ENCODE data around the gene NPR1. TPM values are rescaled to one million over a fixed set of nuclear protein-coding genes. Genes with fewer than 3 reads are reported as not detected.
"Not testable (repeated sequence)": the region's sequence is repeated elsewhere in the genome, so short reads cannot be mapped to it uniquely, and the experiment has no call there.

NPR1 gene
- total RNA-seq, 1 donor from 2014 or later = 8.8 TPM

DNA sequence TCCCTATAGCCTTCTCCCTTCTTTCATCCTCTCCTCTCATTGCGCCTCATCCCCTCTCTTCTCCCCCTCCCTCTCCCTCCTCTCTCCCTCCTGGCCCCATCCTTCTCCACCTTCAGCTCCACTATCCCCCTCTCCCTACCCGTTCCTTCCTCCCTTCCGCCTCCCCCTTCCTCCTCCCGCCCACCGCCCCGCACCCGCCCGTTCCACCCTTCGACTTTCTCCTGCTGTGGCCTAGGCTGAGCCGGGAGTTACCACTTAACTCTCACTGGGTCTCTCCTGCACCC is 1.6 kb downstream of the NPR1 start:
- DNase-seq (ENCODE audit: low spot score) = no peak

DNA sequence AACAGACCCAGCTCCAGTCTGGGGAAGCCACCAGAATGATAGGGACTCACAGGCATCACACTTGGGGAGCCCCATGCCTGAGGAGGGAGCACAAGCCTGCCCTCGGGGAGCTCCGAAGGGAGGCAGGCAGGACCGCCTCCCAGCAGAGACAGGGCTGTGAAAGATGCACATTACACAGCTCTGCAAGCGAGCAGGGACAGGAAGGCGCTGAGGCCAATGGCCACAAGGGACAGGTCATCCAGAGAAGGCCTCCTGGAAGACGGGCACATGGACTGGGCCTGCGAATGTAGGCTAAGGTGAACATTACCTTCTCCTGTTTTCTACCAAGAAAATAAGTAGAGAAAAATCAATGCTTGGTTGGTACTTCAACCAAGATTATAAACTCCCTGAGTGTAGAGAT is 4.2 kb downstream of the NPR1 start:
- no peak for DNase-seq (ENCODE audit: low spot score)

DNA sequence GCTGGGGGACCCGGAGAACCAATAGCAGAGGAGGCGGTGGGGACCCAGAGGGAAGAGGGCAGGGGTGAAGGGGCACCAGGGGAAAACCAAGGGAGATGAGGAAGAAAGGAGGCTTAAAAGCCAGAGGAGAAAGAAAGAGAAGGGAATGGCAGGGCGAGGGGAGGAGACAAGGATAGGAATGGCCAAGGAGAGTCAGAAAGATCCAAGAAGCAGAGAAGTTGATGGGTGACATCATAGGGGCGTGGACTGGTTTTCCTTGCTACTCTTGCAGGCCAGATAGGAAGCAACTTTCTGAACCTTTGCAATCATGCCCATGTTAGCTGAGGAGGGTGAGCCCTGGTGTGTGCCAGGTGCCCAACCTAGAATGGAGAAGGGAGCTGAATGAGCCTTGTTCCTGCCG is 5.4 kb downstream of the NPR1 start:
- DNase-seq (ENCODE audit: low spot score) = no peak

DNA sequence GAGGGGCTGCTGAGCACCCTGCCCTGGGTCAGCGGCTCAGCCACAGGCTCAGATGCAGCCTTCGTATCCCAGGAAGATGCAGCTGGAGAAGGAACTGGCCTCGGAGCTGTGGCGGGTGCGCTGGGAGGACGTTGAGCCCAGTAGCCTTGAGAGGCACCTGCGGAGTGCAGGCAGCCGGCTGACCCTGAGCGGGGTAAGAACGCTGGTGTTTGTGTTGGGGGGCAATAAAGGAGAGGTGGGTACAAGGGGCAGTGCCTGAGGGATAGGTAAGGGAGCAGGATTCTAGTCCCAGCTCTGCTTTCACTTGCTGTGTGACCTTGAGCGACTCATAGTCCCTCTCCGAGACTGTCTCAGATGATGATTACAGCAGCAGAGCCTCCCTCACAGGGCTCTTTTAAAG is 6.4 kb downstream of the NPR1 start:
- DNase-seq (ENCODE audit: low spot score) = no peak

DNA sequence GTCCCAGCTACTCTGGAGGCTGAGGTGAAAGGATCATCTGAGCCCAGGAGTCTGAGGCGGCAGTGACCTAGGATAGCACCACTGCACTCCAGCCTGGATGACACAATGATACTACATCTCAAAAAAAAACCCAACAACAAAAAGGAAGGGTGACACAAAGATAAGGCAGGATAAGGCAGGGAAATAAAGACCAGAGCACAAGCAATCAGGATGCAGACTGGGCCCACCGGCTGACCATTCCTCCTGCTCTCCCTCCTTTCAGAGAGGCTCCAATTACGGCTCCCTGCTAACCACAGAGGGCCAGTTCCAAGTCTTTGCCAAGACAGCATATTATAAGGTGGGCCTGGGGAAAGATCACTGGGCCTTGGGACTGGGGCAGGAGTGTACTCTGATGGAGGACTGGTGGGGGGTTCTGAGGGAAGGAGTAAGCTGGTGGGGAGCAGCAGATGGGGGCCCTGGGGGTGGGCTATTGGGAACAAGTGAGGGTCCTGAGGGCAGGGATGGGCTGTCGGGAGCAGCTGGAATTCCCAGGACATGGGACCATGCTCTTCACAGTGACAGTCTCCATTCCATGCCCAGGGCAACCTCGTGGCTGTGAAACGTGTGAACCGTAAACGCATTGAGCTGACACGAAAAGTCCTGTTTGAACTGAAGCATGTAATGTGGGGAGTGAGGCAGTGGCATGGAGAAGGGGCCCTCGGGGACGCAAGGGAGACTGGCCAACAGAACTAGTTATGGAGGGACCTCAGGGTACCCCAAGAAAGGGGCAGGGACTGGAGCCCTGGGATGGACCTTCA is 7.3 kb downstream of the NPR1 start:
- DNase-seq (ENCODE audit: low spot score) = no peak

DNA sequence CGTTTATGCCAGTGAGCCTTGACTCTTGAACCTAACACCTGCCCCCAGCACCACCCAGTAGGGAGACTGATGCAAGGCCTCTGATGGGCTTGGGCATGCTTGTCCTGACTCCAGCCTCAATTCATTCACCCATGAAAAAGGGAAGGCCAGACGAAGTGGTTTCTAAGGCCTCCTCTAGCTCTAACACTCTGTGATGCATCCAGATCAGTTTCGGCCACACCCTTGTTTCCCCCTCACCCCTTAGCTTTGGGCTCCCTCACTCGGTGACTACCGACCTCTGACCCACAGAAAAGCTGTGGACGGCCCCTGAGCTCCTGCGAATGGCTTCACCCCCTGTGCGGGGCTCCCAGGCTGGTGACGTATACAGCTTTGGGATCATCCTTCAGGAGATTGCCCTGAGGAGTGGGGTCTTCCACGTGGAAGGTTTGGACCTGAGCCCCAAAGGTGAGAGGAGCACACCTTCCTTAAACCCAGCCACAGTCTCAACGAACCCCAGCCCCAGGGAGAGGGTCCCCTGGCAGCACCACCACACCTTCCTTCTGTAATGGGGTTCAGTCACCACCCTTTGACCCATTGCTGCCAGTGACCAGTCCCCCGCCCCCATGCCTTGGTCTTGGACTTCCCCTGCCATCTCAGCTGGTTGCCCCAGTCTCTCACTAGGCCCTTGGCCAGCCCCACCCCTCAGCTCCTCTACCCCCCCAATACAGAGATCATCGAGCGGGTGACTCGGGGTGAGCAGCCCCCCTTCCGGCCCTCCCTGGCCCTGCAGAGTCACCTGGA is 9.0 kb downstream of the NPR1 start:
- DNase-seq (ENCODE audit: low spot score) = no peak

DNA sequence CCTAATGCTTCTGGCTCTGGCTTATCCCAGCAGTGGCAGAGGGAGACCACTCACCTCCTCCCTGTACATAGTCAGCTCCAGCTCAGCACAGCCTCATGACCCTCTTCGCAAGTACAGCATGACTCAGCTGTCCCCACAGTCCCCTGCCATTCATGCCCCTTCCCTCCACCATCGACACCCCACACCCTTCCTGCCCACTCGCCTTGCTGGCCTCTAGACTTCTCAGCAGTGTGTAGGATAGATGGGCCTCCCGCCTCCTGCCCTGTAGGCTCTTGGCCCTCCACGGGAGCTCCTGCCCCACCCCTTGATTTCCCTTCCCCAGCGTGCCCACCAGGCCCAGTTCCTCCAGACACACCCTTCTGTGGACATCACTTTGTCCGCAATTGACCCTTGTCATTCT is 9.8 kb downstream of the NPR1 start:
- no peak for DNase-seq (ENCODE audit: low spot score)

DNA sequence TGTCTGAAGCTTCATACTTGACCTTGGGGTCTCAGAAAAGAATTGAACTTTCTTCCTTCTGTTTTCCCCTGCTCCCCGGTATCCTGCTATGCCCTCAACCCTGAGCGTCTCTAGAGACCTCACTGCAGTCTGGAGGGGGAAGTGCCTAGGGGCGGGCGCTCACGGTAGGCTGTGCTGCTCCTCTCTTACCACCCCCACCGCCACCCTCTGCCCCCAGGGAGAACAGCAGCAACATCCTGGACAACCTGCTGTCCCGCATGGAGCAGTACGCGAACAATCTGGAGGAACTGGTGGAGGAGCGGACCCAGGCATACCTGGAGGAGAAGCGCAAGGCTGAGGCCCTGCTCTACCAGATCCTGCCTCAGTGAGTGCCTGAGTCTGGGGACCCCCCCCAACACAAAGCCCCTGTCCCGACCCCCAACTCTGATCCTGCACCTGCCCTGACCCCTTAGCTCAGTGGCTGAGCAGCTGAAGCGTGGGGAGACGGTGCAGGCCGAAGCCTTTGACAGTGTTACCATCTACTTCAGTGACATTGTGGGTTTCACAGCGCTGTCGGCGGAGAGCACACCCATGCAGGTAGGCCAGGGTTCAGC is 10.3 kb downstream of the NPR1 start:
- no peak for DNase-seq (ENCODE audit: low spot score)

DNA sequence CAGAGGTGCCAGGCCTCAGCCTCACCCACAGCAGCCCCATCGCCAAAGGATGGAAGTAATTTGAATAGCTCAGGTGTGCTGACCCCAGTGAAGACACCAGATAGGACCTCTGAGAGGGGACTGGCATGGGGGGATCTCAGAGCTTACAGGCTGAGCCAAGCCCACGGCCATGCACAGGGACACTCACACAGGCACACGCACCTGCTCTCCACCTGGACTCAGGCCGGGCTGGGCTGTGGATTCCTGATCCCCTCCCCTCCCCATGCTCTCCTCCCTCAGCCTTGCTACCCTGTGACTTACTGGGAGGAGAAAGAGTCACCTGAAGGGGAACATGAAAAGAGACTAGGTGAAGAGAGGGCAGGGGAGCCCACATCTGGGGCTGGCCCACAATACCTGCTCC is 15.0 kb downstream of the NPR1 start:
- DNase-seq (ENCODE audit: low spot score) = no peak

DNA sequence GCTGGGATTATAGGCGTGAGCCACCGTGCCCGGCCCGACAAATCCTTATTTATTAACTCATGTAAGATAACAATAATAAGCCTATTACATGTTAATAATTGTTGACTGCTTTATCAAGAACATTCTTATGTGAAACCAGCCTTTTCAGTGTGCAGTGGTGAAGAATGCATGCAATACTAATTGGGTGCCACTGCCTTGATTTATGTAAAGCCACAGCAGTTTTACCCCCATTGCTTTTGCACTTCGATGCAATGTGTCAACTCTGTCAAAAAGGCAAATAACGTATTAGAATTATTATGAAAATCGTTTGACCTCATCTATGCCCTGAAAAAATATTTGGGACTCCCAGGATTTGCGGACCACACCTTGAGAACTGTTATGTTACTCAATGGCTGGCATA is 18.3 kb downstream of the NPR1 start:
- no peak for DNase-seq (ENCODE audit: low spot score)

DNA sequence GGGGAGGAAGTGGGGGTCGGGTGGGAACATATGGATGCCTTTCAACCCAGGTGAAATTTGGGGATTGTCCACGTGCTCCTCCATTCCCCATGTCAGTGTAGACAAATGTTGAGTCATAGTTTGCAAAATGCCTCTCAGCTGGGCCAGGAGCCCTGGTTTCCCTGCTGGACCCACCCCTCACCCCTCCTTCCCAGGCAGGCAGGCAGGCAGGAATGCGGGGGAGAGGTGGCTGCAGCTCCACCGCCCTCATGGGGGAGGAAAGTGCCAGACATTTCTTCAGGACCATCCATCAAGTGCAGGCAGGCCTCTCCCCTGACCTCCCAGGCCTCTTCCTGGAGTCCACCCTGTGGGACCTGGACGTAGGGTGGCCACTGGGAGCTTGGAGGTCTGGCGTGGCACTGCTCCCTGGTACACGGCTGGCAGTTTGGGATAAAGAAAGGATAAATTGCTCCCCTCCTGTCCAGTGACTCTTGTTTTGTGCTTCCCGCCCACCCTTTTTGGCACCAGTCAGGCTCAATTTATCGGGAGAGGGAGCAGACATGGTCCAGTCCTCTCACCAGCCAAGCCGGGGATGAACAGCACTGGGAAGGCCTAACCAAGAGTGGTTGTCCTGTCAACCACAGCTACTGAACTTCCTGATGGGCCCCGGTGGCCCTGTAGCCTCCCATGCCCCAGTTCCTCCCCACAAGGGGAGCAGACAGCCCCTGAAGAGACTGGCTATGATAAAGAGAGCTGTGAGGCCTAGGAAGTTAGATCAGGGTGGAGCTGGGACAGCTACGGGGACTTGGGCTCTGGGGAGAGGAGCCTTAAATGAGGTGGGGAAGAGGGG is 18.9 kb downstream of the NPR1 start:
- DNase-seq (ENCODE audit: low spot score) = no peak

DNA sequence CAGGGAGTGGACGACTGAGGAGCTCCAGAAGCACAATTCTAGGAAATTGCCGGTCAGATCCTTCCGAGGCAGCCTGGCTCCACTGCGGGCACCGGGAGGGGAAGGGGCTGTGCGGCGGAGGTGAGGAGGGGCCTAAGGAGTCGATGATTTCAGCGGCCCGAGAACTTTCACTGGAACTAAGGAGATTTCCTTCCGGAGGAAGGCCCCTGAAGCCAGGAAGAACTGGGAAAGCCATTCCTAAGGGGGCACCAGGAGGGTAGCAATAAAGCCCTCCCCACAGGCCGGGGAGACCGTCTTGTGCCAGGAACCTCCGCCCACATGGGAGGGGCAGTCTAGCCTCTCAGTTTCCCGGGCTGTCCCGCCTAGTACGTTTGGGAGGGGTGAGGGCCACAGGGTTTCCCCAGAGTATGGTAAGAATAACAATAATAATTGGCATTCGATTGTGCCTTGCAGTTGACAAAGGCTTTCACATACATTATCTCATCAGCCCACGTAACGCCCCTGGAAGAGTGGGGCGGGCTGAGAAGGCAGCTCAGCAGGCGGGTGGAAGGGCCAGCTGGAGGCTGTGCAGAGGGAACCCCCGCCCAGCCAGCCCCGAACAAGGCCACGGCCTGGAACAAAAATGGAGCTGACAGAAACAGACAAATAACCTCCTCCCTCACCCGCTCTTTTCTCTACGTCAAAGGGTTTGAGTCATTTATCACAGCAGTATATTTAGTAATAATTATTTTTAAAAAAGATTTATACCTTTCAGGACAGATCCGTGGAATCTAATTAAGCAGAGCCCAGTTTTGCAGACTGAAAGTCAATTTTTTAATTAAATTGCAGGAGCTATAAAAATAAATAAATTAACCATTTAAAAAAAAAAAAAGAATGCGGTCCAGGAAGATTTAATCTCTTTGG is 19.8 kb downstream of the NPR1 start:
- peak; percentile 30 for DNase-seq (ENCODE audit: low spot score)

DNA sequence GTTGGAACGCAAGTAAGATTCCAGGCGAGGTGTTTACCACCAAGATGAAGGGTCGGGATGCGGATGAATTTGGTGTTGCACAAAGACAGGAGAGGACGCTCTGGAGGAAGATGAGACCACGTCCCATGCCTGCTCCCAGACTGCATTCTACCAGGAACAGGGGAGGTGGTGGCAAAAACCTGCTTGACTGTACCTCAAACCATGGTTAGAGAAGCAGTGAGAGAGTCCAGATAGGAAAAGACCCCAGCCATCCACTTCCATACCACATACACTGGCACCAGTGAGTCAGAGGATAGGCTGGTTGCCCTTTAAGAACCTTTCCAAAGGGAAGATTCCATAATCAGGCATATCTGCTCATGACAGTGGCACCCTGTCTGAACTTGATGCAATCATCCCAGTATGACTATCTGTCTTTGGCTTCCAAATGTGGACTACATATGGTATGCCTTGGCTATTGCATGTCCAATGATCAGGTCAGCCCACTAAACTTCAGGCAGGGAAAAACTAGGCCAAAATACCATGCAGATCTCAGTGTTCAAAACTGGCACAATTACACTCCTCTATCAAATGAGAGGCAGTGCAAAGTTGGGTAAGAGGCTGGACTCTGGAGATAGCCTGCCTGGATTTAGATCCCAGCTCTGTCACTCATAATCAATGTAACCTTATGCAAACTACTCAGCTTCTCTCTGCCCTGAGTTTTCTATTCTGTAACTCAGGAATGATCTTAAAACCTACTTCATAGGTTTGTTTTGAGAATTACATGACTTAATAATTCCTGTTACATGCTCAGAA is 20.6 kb downstream of the NPR1 start:
- DNase-seq (ENCODE audit: low spot score) = no peak

DNA sequence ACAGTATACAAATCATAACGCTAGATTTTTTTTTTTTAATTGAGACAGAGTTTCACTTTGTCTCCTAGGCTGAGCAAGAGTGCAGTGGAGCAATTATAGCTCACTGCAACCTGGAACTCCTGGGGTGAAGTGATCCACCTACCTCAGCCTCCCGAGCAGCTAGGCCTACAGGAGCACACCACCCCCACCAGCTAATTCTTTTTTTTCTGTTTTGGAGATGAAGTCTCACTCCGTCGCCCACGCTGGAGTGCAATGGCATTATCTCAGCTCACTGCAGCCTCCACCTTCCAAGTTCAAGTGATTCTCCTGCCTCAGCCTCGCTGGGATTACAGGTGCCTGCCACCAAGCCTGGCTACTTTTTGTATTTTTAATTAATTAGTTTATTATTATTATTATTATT is 21.3 kb downstream of the NPR1 start:
- no peak for DNase-seq (ENCODE audit: low spot score)

DNA sequence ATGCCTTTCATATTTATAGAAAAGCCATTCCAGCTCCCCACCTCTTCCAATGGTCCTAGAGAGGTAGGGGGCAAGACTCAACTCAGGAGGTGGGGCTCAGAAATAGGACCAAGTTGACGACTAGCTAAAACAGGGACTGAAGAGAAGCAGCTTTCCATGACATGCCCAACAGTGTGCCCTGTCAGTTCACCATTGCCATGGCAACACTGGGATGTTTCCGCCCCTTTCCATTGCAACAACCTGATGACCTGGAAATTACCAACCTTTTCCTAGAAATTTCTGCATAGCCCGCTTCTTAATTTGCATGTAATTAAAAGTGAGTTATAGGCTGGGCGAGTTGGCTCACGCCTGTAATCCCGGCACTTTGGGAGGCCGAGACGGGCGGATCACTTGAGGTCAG is 27.0 kb downstream of the NPR1 start:
- no peak for DNase-seq (ENCODE audit: low spot score)

DNA sequence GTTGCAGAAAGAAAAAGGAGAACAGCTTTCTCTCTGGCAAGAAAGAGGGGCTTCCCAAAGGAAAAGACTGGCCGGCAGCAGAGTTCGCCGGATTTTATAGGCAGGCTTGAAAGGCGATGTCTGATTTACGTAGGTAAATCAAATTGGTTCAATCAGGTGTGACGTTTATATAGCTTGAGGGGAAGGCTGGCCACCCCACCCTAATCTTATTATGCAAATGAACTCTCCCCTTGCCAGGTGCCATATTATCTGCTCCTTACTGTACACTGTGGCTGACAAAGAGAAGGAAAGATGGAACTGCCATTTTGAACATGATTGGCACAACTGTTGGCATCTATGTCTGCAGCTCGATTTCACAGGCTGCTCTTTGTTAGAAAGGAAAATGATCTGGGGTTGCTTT is 32.5 kb downstream of the NPR1 start:
- DNase-seq (ENCODE audit: low spot score) = no peak

DNA sequence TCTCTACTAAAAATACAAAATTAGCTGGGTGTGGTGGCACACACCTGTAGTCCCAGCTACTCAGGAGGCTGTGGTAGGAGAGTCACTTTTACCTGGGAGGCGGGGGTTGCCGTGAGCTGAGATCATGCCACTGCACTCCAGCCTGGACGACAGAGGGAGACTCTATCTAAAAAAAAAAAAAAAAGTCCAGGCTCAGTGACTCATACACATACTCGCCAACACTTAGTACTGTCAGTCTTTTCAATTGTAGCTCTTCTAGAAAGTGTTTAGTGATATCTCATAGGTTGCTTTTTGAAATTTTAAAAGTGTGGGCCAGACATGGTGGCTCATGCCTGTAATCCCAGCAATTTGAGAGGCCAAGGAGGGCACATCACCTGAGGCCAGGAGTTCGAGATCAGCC is 37.7 kb downstream of the NPR1 start:
- not testable (repeated sequence) for DNase-seq (ENCODE audit: low spot score)

DNA sequence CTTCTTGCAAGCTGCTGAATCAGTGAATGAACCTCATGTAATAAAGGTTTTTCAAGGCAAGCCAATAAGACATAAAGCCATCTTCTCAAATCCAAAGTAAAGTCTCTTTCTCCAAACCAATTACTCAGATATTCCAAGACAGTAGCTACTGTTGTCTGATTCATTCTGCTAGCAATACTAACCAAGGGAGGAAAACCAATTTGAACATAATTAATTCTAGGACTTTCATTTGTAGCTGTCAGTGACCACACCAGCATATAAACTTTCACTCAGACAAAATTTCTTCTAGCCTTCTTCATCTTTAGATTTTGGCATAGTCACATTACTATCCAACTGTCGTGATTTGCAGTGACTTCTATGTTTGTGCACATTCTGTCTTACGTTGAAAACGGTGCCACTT is 38.8 kb downstream of the NPR1 start:
- DNase-seq (ENCODE audit: low spot score) = no peak

DNA sequence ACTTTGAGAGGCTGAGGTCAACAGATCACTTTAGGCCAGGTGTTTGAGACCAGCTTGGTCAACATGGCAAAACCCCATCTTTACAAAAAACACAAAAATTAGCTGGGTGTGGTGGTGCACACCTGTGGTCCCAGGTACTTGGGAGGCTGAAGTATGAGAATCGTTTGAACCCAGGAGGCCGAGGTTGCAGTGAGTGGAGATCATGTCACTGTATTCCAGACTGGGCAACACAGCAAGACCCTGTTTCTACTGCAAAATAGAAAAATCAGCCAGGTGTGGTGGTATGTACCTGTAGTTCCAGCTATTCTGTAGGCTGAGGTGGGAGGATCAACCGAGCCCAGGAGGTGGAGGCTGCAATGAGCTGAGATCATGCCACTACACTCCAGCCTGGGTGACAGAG is 45.2 kb downstream of the NPR1 start:
- no peak for DNase-seq (ENCODE audit: low spot score)

DNA sequence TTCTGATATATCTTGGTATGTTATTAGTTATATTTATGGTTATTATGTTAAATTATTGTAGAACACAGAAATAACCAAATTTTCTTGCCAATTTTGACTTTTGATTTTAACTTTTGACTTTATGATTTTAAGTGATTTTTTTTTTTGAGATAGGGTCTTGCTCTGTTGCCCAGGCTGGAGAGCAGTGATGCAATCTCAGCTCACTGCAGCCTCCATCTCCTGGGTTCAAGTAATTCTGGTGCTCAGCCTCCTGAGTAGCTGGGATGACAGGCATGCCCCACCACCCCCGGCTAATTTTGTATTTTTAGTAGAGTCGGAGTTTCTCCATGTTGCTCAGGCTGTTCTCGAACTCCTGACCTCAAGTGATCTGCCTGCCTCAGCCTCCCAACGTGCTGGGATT is 46.1 kb downstream of the NPR1 start:
- DNase-seq (ENCODE audit: low spot score) = not testable (repeated sequence)
